CD4-positive, alpha-beta T cell (primary cell): ENCODE measurements around the gene APOA5. TPM values are rescaled to one million over a fixed set of nuclear protein-coding genes. Genes with fewer than 3 reads are reported as not detected.

Source experiments
- ATAC-seq: fragments of 200-7000 bp; cut with Tn5 transposase; one replicate; pipeline ENCODE4 v1.10.0; 2022; ENCODE audit warnings: mild to moderate bottlenecking; ENCODE audit not compliant: poor library complexity
- CTCF ChIA-PET: fragments of 350-600 bp; sonication (Branson Sonifier 250); formaldehyde crosslinking; loops from one replicate; lab custom pipeline; 2021; ENCODE audit warnings: antibody characterized with exemption, inconsistent platforms; lab: Charles Lee
- POLR2A ChIA-PET: fragments of 350-600 bp; sonication (Branson Sonifier 250); formaldehyde crosslinking; loops from one replicate; lab custom pipeline; 2021; ENCODE audit warnings: antibody characterized with exemption, inconsistent platforms; lab: Charles Lee
- DNase-seq, 14 experiments: peaks; one replicate each; pipeline ENCODE4 v3.0.0-alpha.2; 2013 to 2020; ENCODE audit warnings: mixed read lengths in 2 of 14
- H3K27ac ChIP-seq, 2 donors: one replicate each; pipeline versions ENCODE4 v1.5.1 to v1.7.0; 2013; ENCODE audit warnings: low read length in 2 of 2, low read depth in 1 of 2, mild to moderate bottlenecking in 1 of 2
- H3K27me3 ChIP-seq, 2 experiments: 1 replicate in 1 of 2; 2 replicates in 1 of 2; pipeline versions ENCODE4 v1.6.1 to v1.7.0; 2013; ENCODE audit warnings: low read length in 2 of 2, control low read depth in 1 of 2, mild to moderate bottlenecking in 1 of 2, moderate library complexity in 1 of 2; ENCODE audit not compliant: insufficient read depth in 2 of 2, control insufficient read depth in 1 of 2
- H3K36me3 ChIP-seq: one replicate; pipeline ENCODE4 v1.6.1; 2013; ENCODE audit warnings: low read length, control low read depth; ENCODE audit not compliant: insufficient read depth
- H3K4me1 ChIP-seq: one replicate; pipeline ENCODE4 v1.6.1; 2013; ENCODE audit warnings: low read length, control low read depth; ENCODE audit not compliant: insufficient read depth
- H3K4me3 ChIP-seq: one replicate; pipeline ENCODE4 v1.5.1; 2013; ENCODE audit warnings: mild to moderate bottlenecking, low read length, moderate library complexity
- H3K9me3 ChIP-seq, 2 experiments: 1 replicate in 1 of 2; 2 replicates in 1 of 2; pipeline versions ENCODE4 v1.6.1 to v1.7.0; 2013; ENCODE audit warnings: low read length in 2 of 2, mild to moderate bottlenecking in 2 of 2, control low read depth in 1 of 2, moderate library complexity in 1 of 2; ENCODE audit not compliant: control insufficient read depth in 1 of 2, insufficient read depth in 1 of 2
- H3K27ac Mint-ChIP-seq: one replicate; pipeline ENCODE4 v1.8.0; 2020; ENCODE audit warnings: mixed read lengths
- H3K27me3 Mint-ChIP-seq: one replicate; pipeline ENCODE4 v1.8.0; 2021; ENCODE audit warnings: mixed read lengths
- H3K36me3 Mint-ChIP-seq: one replicate; pipeline ENCODE4 v1.8.0; 2021; ENCODE audit warnings: low read depth, mixed read lengths
- H3K4me1 Mint-ChIP-seq: one replicate; pipeline ENCODE4 v1.8.0; 2021; ENCODE audit warnings: low read depth, mixed read lengths
- H3K4me3 Mint-ChIP-seq: one replicate; pipeline ENCODE4 v1.8.0; 2020; ENCODE audit warnings: mild to moderate bottlenecking, mixed read lengths
- H3K9me3 Mint-ChIP-seq: one replicate; pipeline ENCODE4 v1.8.0; 2020; ENCODE audit warnings: mixed read lengths
- intact Hi-C, 2 experiments: fragments of 100-400 bp; cut with DNase I in 1 of 2; cut with micrococcal nuclease in 1 of 2; formaldehyde crosslinking; loops; one replicate each; pipeline versions ENCODE4 v1.15.1 to v1.9.0; 2023 to 2025; cut with DNase I, micrococcal nuclease
- total RNA-seq, 174 experiments: library from RNA in 2 of 174; stranded (reverse) in 2 of 174; gene quantifications; one replicate each; pipeline ENCODE4 v1.2.3 and lab custom pipeline; 2021 to 2026
- TF ChIP-seq, protein P1 (sequence below): fragments of 200-600 bp; IDR thresholded peaks from one replicate; pipeline ENCODE4 v1.8.0; 2022; ENCODE audit warnings: antibody characterized with exemption, mild to moderate bottlenecking

APOA5 gene
- total RNA-seq, 2 experiments from 2014 or later = not detected

DNA sequence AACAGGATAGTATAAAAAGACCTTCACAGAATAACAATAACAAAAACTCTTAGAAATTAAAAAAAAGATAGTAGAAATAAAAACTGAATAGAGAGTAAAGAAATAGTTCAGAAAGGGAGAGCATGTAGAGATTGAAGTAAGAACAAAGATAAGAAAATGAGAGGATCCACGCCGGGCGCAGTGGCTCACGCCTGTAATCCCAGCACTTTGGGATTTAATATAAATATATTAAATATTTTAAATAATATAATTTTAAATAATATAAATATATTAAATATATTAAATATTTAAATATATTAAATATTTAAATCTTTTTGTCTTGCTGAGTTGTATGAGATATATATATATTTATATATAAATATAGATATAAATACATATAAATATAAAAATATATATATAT, 20.4 kb upstream of the APOA5 start:
- POLR2A ChIA-PET = no interaction called here
- H3K4me1 Mint-ChIP-seq = no peaks in the 10 kb centered on the region

DNA sequence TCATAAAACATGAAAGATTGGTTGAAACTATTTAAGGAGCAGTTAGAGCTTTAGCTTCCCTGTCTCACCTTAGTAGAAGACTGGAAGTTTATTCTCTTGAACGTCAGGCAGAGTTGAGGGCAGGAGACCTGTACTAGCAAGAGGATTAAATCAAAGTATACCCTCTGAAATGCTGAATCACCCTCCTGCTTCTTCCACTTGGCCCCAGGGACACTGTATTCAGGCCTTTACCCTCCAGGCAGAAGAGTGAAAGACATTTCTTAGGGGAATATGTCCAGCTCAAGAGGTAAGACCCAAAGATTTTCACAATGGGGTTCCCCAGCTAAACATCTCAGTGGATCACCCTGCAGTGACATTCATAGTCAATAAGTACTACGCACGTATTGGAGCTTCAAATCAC, 19.5 kb upstream of the APOA5 start:
- ATAC-seq = no peak
- no peaks in the 10 kb centered on the region for H3K36me3 Mint-ChIP-seq
- no peaks in the 10 kb centered on the region for H3K4me1 Mint-ChIP-seq
- H3K27me3 Mint-ChIP-seq = peaks cover 6% of the 10 kb centered on the region
- no peaks in the 10 kb centered on the region for H3K9me3 Mint-ChIP-seq
- H3K4me3 ChIP-seq = no peak overlapping the region
- no peak overlapping the region for H3K27ac ChIP-seq
- TF ChIP-seq, protein P1, sequence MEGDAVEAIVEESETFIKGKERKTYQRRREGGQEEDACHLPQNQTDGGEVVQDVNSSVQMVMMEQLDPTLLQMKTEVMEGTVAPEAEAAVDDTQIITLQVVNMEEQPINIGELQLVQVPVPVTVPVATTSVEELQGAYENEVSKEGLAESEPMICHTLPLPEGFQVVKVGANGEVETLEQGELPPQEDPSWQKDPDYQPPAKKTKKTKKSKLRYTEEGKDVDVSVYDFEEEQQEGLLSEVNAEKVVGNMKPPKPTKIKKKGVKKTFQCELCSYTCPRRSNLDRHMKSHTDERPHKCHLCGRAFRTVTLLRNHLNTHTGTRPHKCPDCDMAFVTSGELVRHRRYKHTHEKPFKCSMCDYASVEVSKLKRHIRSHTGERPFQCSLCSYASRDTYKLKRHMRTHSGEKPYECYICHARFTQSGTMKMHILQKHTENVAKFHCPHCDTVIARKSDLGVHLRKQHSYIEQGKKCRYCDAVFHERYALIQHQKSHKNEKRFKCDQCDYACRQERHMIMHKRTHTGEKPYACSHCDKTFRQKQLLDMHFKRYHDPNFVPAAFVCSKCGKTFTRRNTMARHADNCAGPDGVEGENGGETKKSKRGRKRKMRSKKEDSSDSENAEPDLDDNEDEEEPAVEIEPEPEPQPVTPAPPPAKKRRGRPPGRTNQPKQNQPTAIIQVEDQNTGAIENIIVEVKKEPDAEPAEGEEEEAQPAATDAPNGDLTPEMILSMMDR = no peak
- H3K36me3 ChIP-seq = no peaks in the 10 kb centered on the region
- no peaks in the 10 kb centered on the region for H3K4me1 ChIP-seq
- no peak overlapping the region for H3K27ac Mint-ChIP-seq
- no peak for DNase-seq
- no peaks in the 10 kb centered on the region for H3K9me3 ChIP-seq
- intact Hi-C loops = no loop called here
- no peaks in the 10 kb centered on the region for H3K27me3 ChIP-seq
- H3K4me3 Mint-ChIP-seq = no peak overlapping the region
- ChIA-PET POLR2A (interaction anchor here (0.6 to 0.7 kb wide), 2 partner anchors 21 to 42 kb away, joined by 4 to 6 read pairs; no protein-coding TSS in a partner anchor), CTCF (no interaction called here)

More for the DNA sequence above, 20.4 kb upstream of the APOA5 start:
- DNase-seq = no peak
- no peaks in the 10 kb centered on the region for H3K9me3 Mint-ChIP-seq
- TF ChIP-seq, protein P1 = no peak
- Histone ChIP-seq H3K9me3 (no peaks in the 10 kb centered on the region), H3K36me3 (no peaks in the 10 kb centered on the region), H3K4me3 (no peak overlapping the region), H3K27me3 (no peaks in the 10 kb centered on the region), H3K27ac (no peak overlapping the region), H3K4me1 (no peaks in the 10 kb centered on the region)
- ATAC-seq = no peak
- intact Hi-C loops = no loop called here
- no peak overlapping the region for H3K4me3 Mint-ChIP-seq
- CTCF ChIA-PET = no interaction called here
- H3K27me3 Mint-ChIP-seq = peaks cover 6% of the 10 kb centered on the region
- no peak overlapping the region for H3K27ac Mint-ChIP-seq
- no peaks in the 10 kb centered on the region for H3K36me3 Mint-ChIP-seq

DNA sequence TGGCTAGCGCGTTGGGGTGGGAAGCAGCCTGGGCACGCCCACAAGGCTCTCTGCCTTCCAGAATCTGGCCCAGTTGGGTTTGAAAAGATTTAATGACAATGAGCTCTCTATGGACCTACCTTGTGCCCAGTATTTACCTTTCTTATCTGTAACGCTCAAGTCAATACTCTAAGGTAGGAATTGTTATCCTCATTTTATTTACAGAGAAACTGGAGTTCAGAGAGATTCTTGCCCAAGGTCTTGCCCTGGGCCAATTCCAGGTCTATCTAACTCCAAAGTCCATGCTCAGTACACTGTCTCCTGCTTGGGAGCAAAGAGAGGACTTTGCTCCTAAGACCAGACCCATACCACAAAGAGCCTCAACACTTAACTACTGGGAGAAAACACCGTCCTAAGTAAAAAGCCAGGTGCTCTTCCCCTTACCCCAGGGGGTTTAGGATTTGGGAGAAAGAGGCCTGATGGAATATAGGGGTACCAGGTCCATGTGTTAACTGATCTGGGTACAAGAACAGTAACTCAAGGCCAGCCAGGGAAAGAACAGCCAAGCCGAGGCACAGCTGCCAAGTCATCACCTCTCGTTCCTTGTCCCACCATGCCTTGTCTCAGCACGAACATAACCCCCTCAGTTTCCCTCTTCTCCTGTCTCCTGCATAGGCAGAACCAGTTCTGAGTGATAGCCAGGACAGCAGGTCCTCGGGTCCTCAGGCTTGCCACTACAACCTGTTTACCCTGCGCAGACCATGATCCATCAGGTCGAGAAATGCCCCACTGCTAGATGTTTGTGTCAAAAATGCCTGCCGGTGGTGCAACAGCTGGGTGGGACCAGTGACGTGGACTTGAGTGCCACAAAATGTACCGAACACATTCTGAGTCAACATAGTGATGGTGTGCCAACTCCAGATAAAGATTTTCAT, 16.8 kb upstream of the APOA5 start:
- no peak overlapping the region for H3K4me3 Mint-ChIP-seq
- H3K27ac Mint-ChIP-seq = no peak overlapping the region
- Histone ChIP-seq H3K36me3 (no peaks in the 10 kb centered on the region), H3K27ac (no peak overlapping the region), H3K9me3 (no peaks in the 10 kb centered on the region), H3K27me3 (no peaks in the 10 kb centered on the region), H3K4me3 (no peak overlapping the region), H3K4me1 (no peaks in the 10 kb centered on the region)
- CTCF ChIA-PET = no interaction called here
- POLR2A ChIA-PET = no interaction called here
- intact Hi-C loops = no loop called here
- TF ChIP-seq, protein P1 = no peak
- H3K4me1 Mint-ChIP-seq = no peaks in the 10 kb centered on the region
- H3K36me3 Mint-ChIP-seq = no peaks in the 10 kb centered on the region
- no peak for ATAC-seq
- no peak for DNase-seq
- peaks cover 6% of the 10 kb centered on the region for H3K27me3 Mint-ChIP-seq
- H3K9me3 Mint-ChIP-seq = no peaks in the 10 kb centered on the region
